K562 (cell line): ENCODE measurements around the gene NCBP2. TPM values are rescaled to one million over a fixed set of nuclear protein-coding genes. Genes with fewer than 3 reads are reported as not detected.

Source experiments
- ATAC-seq: fragments of 200-7000 bp; cut with Tn5 transposase; 3 replicates; pipeline ENCODE4 v1.9.1; 2020; ENCODE audit warnings: moderate library complexity
- BruUV-seq: library from RNA; stranded (reverse); fragments of 400-500 nt; replicated peaks from 2 replicates; lab custom pipeline; 2021; lab: Mats Ljungman, UMichigan
- CTCF ChIA-PET: fragments of 300-600 bp; formaldehyde crosslinking; extraction: SDS; loops from one replicate; lab custom pipeline; 2021; ENCODE audit warnings: low intra/inter-chr PET ratio; lab: Yijun Ruan, JAX
- POLR2A ChIA-PET: fragments of 300-600, 350-650 bp; sonication (Branson Sonifier 250); formaldehyde crosslinking; extraction: SDS; loops from one replicate; lab custom pipeline; 2021; ENCODE audit warnings: antibody characterized with exemption, inconsistent platforms; lab: Yijun Ruan, JAX
- DNase-seq, 4 experiments: peaks; one replicate each; pipeline versions ENCODE4 v3.0.0 to v3.0.0-alpha.2; 2011 to 2018; ENCODE audit warnings: low spot score in 3 of 4, mixed read lengths in 3 of 4; ENCODE audit errors: extremely low read depth in 1 of 4
- FAIRE-seq: peaks from 2 replicates; lab custom pipeline; 2011; peaks lifted over from hg19 to GRCh38; lab: Jason Lieb, UNC
- H2AFZ ChIP-seq: 2 replicates; pipeline ENCODE4 v1.6.0; 2011; ENCODE audit warnings: low read depth, low read length, control low read depth, inconsistent platforms
- H3K27ac ChIP-seq: fragments of 200-600 bp; 3 replicates; pipeline ENCODE4 v1.8.0; 2011; ENCODE audit warnings: low read depth, mild to moderate bottlenecking, control low read depth, inconsistent platforms, low read length, moderate library complexity, mixed read lengths; ENCODE audit errors: extremely low read depth
- H3K27me3 ChIP-seq, 2 experiments: fragments of 300-600 bp in 1 of 2; 2 replicates in 1 of 2; 3 replicates in 1 of 2; pipeline versions ENCODE4 v1.6.0 to v1.8.0; 2011; ENCODE audit warnings: inconsistent platforms in 2 of 2, low read length in 2 of 2, mild to moderate bottlenecking in 1 of 2, mixed read lengths in 1 of 2, moderate library complexity in 1 of 2; ENCODE audit not compliant: control insufficient read depth in 2 of 2, insufficient read depth in 2 of 2
- H3K36me3 ChIP-seq: fragments of 300-600 bp; 3 replicates; pipeline ENCODE4 v1.8.0; 2011; ENCODE audit warnings: mild to moderate bottlenecking, low read length, inconsistent platforms; ENCODE audit not compliant: control insufficient read depth, insufficient read depth
- H3K4me1 ChIP-seq, 2 experiments: fragments of 200-600 bp in 1 of 2; replicated peaks in 1 of 2; 2 replicates in 1 of 2; 3 replicates in 1 of 2; pipeline versions ENCODE4 v1.5.1 to v1.8.0; 2011; ENCODE audit warnings: inconsistent platforms in 2 of 2, low read length in 2 of 2, mild to moderate bottlenecking in 1 of 2, mixed read lengths in 1 of 2, moderate library complexity in 1 of 2; ENCODE audit not compliant: control insufficient read depth in 2 of 2, insufficient read depth in 2 of 2
- H3K4me2 ChIP-seq: 2 replicates; pipeline ENCODE4 v1.6.1; 2011; ENCODE audit warnings: low read length, control low read depth, inconsistent platforms, mixed read lengths; ENCODE audit not compliant: insufficient read depth
- H3K4me3 ChIP-seq: fragments of 200-600 bp; sonication (generic), shearing (Covaris generic); 2 replicates; pipeline ENCODE4 v1.5.1; 2016; ENCODE audit warnings: control low read depth, inconsistent platforms
- H3K79me2 ChIP-seq: fragments of 200-600 bp; 3 replicates; pipeline ENCODE4 v1.8.0; 2011; ENCODE audit warnings: low read length, inconsistent platforms; ENCODE audit not compliant: control insufficient read depth, insufficient read depth
- H3K9ac ChIP-seq, 2 experiments: 2 replicates each; pipeline versions ENCODE4 v1.6.0 to v1.6.1; 2011; ENCODE audit warnings: low read depth in 2 of 2, low read length in 2 of 2, control low read depth in 1 of 2, inconsistent platforms in 1 of 2, mild to moderate bottlenecking in 1 of 2, mixed read lengths in 1 of 2; ENCODE audit not compliant: insufficient read depth in 1 of 2
- H3K9me1 ChIP-seq: one replicate; pipeline ENCODE4 v1.6.0; 2011; ENCODE audit warnings: inconsistent platforms, mild to moderate bottlenecking, low read length, moderate library complexity; ENCODE audit not compliant: control insufficient read depth, insufficient read depth
- H3K9me3 ChIP-seq: replicated peaks from 2 replicates; pipeline ENCODE4 v1.5.1; 2011; ENCODE audit warnings: low read depth, low read length, inconsistent platforms; ENCODE audit not compliant: control insufficient read depth, insufficient read depth
- H4K20me1 ChIP-seq: replicated peaks from 2 replicates; pipeline ENCODE4 v1.6.1; 2011; ENCODE audit warnings: low read length, inconsistent platforms, mixed read lengths; ENCODE audit not compliant: control insufficient read depth, insufficient read depth
- ESRRA ChIP-seq: fragments of 450-650 bp; IDR thresholded peaks from 2 replicates; pipeline ENCODE4 v1.6.1; 2014; ENCODE audit warnings: low read depth, mild to moderate bottlenecking, moderate library complexity, borderline replicate concordance
- HIVEP1 ChIP-seq: fragments of 250-450 bp; sonication (Bioruptor Pico); IDR thresholded peaks from 2 replicates; pipeline ENCODE4 v1.4.0; 2020; ENCODE audit warnings: mild to moderate bottlenecking
- HSF4 ChIP-seq: fragments of 250-450 bp; sonication (Bioruptor Pico); IDR thresholded peaks from 2 replicates; pipeline ENCODE4 v2.1.2; 2022; ENCODE audit warnings: mild to moderate bottlenecking, moderate library complexity, borderline replicate concordance
- MCM5 ChIP-seq: fragments of 450-650 bp; IDR thresholded peaks from 2 replicates; pipeline ENCODE4 v1.6.1; 2016; ENCODE audit warnings: low read depth
- NR2C1 ChIP-seq, 2 experiments: fragments of 450-650 bp; IDR thresholded peaks; 2 replicates each; pipeline ENCODE4 v1.6.1; 2017; ENCODE audit warnings: mild to moderate bottlenecking in 2 of 2, antibody characterized with exemption in 1 of 2, inconsistent platforms in 1 of 2, missing compliant biosample characterization in 1 of 2, missing genetic modification characterization in 1 of 2
- PCBP1 ChIP-seq: fragments of 200-400 bp; formaldehyde crosslinking; IDR thresholded peaks from 2 replicates; pipeline ENCODE4 v1.6.1; 2018; ENCODE audit warnings: mild to moderate bottlenecking, low read depth, low read length; ENCODE audit not compliant: poor library complexity, severe bottlenecking
- SP1 ChIP-seq: sonication (generic); formaldehyde crosslinking; IDR thresholded peaks from 2 replicates; pipeline ENCODE4 v1.8.1; 2022; ENCODE audit warnings: mild to moderate bottlenecking, missing genetic modification reagents
- TAF7 ChIP-seq: fragments of 450-650 bp; IDR thresholded peaks from 2 replicates; pipeline ENCODE4 v1.6.1; 2016; ENCODE audit warnings: missing genetic modification characterization, missing compliant biosample characterization
- TEAD2 ChIP-seq: fragments of 450-650 bp; IDR thresholded peaks from 2 replicates; pipeline ENCODE4 v1.6.1; 2016; ENCODE audit warnings: missing genetic modification characterization, control low read depth, missing compliant biosample characterization
- TEAD4 ChIP-seq, 2 experiments: sonication (generic) in 1 of 2; formaldehyde crosslinking in 1 of 2; IDR thresholded peaks; 2 replicates each; pipeline versions ENCODE4 v1.6.1 to v1.8.0; 2012 to 2022; ENCODE audit warnings: borderline replicate concordance in 1 of 2, inconsistent platforms in 1 of 2, low read length in 1 of 2, mild to moderate bottlenecking in 1 of 2, missing genetic modification reagents in 1 of 2
- ZC3H4 ChIP-seq: sonication (generic); formaldehyde crosslinking; IDR thresholded peaks from 2 replicates; pipeline ENCODE4 v1.9.0; 2021; ENCODE audit warnings: missing genetic modification reagents, borderline replicate concordance
- ZNF436 ChIP-seq: fragments of 250-450, 450-650 bp; sonication (Bioruptor Pico); formaldehyde crosslinking; IDR thresholded peaks from 2 replicates; pipeline ENCODE4 v1.7.0; 2020; ENCODE audit warnings: mild to moderate bottlenecking
- ZNF507 ChIP-seq: conservative IDR thresholded peaks from 2 replicates; pipeline ENCODE4 v1.6.1; 2017; ENCODE audit warnings: missing genetic modification characterization, missing compliant biosample characterization
- WGBS: fragments of 100-300 bp; shearing (Covaris generic); methylation state at CpG from one replicate; pipeline ENCODE4 v1.1.6; 2016; ENCODE audit warnings: low coverage, mixed read lengths; ENCODE audit not compliant: insufficient coverage; ENCODE audit errors: missing lambda C conversion rate; 5-methylcytosine and 5-hydroxymethylcytosine counted together
- in situ Hi-C: fragments of 300-500 bp; cut with MboI; formaldehyde crosslinking; loops from 4 replicates; pipeline ENCODE4 v1.15.0; 2018; ENCODE audit warnings: inconsistent platforms, mixed read lengths
- intact Hi-C: fragments of 100-400 bp; cut with micrococcal nuclease; formaldehyde crosslinking; loops from 2 replicates; pipeline ENCODE4 v1.14.2; 2022
- polyA plus RNA-seq, 8 experiments: library from polyadenylated mRNA; depleted of rRNA in 4 of 8; stranded (reverse) in 5 of 8; unstranded in 3 of 8; fragments of >200 nt; fragmentation: Nextera tagmentation in 2 of 8; fragmentation: Illumina TruSeq in 1 of 8; extraction: Ambion mirVana in 2 of 8; extraction: Trizol in 1 of 8; gene quantifications; 2 replicates each; pipeline versions ENCODE4 v1.2.1 to v1.2.3, GENCODE V29; 2011 to 2014; ENCODE audit warnings: inconsistent platforms in 1 of 8, missing spikeins in 1 of 8
- total RNA-seq, 7 experiments: library from RNA; depleted of rRNA in 6 of 7; stranded (reverse); fragments of >200 nt in 6 of 7; fragmentation: Illumina TruSeq in 2 of 7; extraction: Trizol in 2 of 7; gene quantifications; 2 replicates each; pipeline versions ENCODE4 v1.2.1 to v1.2.3, GENCODE V29; 2011 to 2021; ENCODE audit warnings: low replicate concordance in 1 of 7

Gene NCBP2
- total and polyA plus RNA-seq, 9 of the 15 experiments (the other 6 are each of a cell fraction or from before 2014, with no cell fraction given) = 56.4 to 102 (median 82.3) TPM

DNA sequence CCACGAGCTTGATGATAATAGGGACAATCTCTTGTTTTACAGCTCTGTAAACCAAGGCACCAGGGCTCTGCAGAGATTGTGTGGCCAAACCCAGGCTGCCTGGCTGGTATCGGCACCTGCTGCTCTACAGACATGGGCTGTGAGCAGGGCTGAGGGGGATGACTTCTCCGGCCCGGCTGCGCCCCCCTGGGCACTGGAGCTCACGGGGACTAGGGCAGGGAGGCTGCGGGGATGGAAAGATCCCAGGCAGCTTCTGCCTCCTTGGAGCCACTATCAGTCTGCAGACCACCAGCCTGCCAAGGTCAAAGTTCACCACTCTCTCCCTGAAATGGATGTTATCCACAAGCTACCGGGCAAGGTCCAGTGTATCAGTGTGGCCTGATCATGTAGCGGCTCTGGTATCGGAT is 48.3 kb upstream of the NCBP2 start:
- CTCF ChIA-PET = no interaction called here
- Histone ChIP-seq H2AFZ (no peak overlapping the region), H3K4me2 (no peak overlapping the region), H3K27me3 (no peaks in the 10 kb centered on the region), H3K36me3 (no peaks in the 10 kb centered on the region), H3K9me1 (peaks cover 4% of the 10 kb centered on the region), H3K27ac (no peak overlapping the region), H3K9me3 (no peaks in the 10 kb centered on the region), H3K4me1 (peaks cover 18 to 47% of the 10 kb centered on the region in 2 experiments), H3K9ac (no peak overlapping the region), H3K79me2 (no peaks in the 10 kb centered on the region), H3K4me3 (no peak overlapping the region)
- POLR2A ChIA-PET = interaction anchor here (0.8 to 1.1 kb wide), 2 partner anchors 9 to 14 kb away, joined by 3 to 5 read pairs; no protein-coding TSS in a partner anchor
- no peak for DNase-seq
- intact Hi-C loops (no loop called here), in situ Hi-C loops (loop anchor here (25.0 kb wide), 1 partner anchor 522 kb away; no protein-coding TSS in a partner anchor)
- no peak for ATAC-seq
- no TSS peak for BruUV-seq
- FAIRE-seq = no peak
- TF ChIP-seq NR2C1 (IDR thresholded peaks at IDR 0.05) (no peak), NR2C1 (tag; IDR thresholded peaks at IDR 0.05) (0 out of 2 replicates have a peak, but pooled peaks have one; percentile 13), PCBP1 (no peak), TAF7 (tag) (no peak)
- TF ChIP-seq, all 486 proteins: peak for 1
- WGBS = 72% methylated on average over 7 of the region's 10 CpGs
- 0 out of 2 replicates have a peak, but pooled peaks cover 4% of the 10 kb centered on the region for H4K20me1 ChIP-seq

DNA sequence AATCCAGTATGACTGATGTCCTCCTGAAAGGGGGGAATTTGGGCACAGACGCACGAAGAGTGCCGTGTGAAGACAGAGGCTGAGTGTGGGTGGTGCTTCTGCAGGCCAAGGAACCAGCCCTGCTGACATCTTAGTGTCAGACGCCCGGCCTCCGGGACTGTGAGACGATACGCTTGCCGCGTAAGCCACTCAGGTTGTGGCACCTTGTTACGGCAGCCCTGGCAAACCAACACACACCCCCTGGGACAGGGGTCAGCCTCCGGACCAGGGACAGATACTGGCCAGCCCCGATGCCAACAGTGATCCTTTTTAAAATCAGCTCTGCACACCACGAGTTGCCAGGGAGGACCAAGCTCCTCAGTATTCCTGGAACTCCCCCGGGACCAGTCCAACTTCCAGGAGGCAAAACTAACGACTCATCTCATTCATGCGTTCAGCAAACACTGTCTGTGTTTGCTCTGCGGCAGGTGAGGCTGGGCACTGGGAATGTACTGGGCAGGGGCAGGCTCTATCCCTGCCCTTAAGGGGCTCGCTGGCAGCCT is 47.5 kb upstream of the NCBP2 start:
- no peak overlapping the region for H3K4me2 ChIP-seq
- no TSS peak for BruUV-seq
- H3K9ac ChIP-seq = no peak overlapping the region
- POLR2A ChIA-PET = interaction anchor here (0.6 to 1.1 kb wide), 3 partner anchors 9 to 462 kb away, joined by 3 to 5 read pairs (median 3); no protein-coding TSS in a partner anchor
- WGBS = 77% methylated on average over 19 of the region's 19 CpGs
- DNase-seq (no peak), FAIRE-seq (no peak), ATAC-seq (no peak)
- peaks cover 4% of the 10 kb centered on the region for H3K9me1 ChIP-seq
- intact Hi-C loops = no loop called here
- H2AFZ ChIP-seq = no peak overlapping the region
- in situ Hi-C loops = loop anchor here (25.0 kb wide), 1 partner anchor 523 kb away; no protein-coding TSS in a partner anchor
- no peak overlapping the region for H3K27ac ChIP-seq
- H3K27me3 ChIP-seq = no peaks in the 10 kb centered on the region
- no peaks in the 10 kb centered on the region for H3K9me3 ChIP-seq
- no peaks in the 10 kb centered on the region for H3K36me3 ChIP-seq
- H3K79me2 ChIP-seq = no peaks in the 10 kb centered on the region
- no peak overlapping the region for H3K4me3 ChIP-seq
- H4K20me1 ChIP-seq = 0 out of 2 replicates have a peak, but pooled peaks cover 4% of the 10 kb centered on the region
- CTCF ChIA-PET = no interaction called here
- peaks cover 18 to 48% of the 10 kb centered on the region in 2 experiments for H3K4me1 ChIP-seq
- TF ChIP-seq HSF4 (CRISPR knock-in tag) = no peak
- no peak for TF ChIP-seq ZC3H4 (CRISPR knock-in tag)
- TF ChIP-seq MCM5 = no peak
- no peak for TF ChIP-seq HIVEP1 (CRISPR knock-in tag)
- TF ChIP-seq ESRRA = no peak
- TF ChIP-seq TEAD4 (IDR thresholded peaks at IDR 0.05; ENCODE audit: low read length) = no peak
- TF ChIP-seq TEAD4 (CRISPR knock-in tag; IDR thresholded peaks at IDR 0.05; ENCODE audit: borderline replicate concordance) = no peak
- no peak for TF ChIP-seq ZNF436 (CRISPR knock-in tag)
- no peak for TF ChIP-seq SP1
- TF ChIP-seq ZNF507 (tag) = no peak
- TF ChIP-seq TEAD2 (tag) = no peak
